GM12878 (cell line): ENCODE results near the gene KCNS1. TPM values are rescaled to one million over a fixed set of nuclear protein-coding genes. Genes with fewer than 3 reads are reported as not detected.

Experiments
- ATAC-seq: fragments of 200-7000 bp; cut with Tn5 transposase; 3 replicates; pipeline ENCODE4 v1.9.1; 2020; ENCODE audit warnings: mild to moderate bottlenecking, moderate library complexity
- BruUV-seq: library from RNA; stranded (reverse); fragments of 400-500 nt; replicated peaks from 2 replicates; lab custom pipeline; 2021; lab: Mats Ljungman, UMichigan
- CTCF ChIA-PET: fragments of 300-600 bp; sonication (Branson Sonifier 250); formaldehyde crosslinking; extraction: SDS; loops from one replicate; lab custom pipeline; 2021; ENCODE audit warnings: inconsistent platforms; lab: Yijun Ruan, JAX
- POLR2A ChIA-PET: fragments of 350-600 bp; formaldehyde crosslinking; extraction: SDS; loops from one replicate; lab custom pipeline; 2021; ENCODE audit warnings: inconsistent platforms; lab: Charles Lee
- RAD21 ChIA-PET: fragments of 300-600 bp; sonication (Branson Sonifier 250); formaldehyde crosslinking; loops from one replicate; lab custom pipeline; 2023; ENCODE audit warnings: antibody characterized with exemption; ENCODE audit not compliant: unreplicated experiment; lab: Charles Lee
- SMC1A ChIA-PET: fragments of 300-600 bp; sonication (Branson Sonifier 250); formaldehyde crosslinking; loops from one replicate; lab custom pipeline; 2023; ENCODE audit not compliant: unreplicated experiment, uncharacterized antibody; lab: Charles Lee
- DNase-seq: peaks from one replicate; pipeline ENCODE4 v3.0.0-alpha.2; 2011; ENCODE audit warnings: low read depth, low spot score
- FAIRE-seq: peaks from 3 replicates; lab custom pipeline; 2011; peaks lifted over from hg19 to GRCh38; lab: Jason Lieb, UNC
- H2AFZ ChIP-seq: 2 replicates; pipeline ENCODE4 v1.6.0; 2011; ENCODE audit warnings: low read depth, low read length, control low read depth; ENCODE audit not compliant: control insufficient read depth
- H3K27ac ChIP-seq: 2 replicates; pipeline ENCODE4 v1.5.1; 2011; ENCODE audit warnings: control low read depth; ENCODE audit not compliant: control insufficient read depth, insufficient read depth
- H3K27me3 ChIP-seq, 2 experiments: replicated peaks in 1 of 2; 2 replicates each; pipeline versions ENCODE4 v1.6.0 to v1.6.1; 2011; ENCODE audit warnings: low read length in 1 of 2; ENCODE audit not compliant: control insufficient read depth in 2 of 2, insufficient read depth in 2 of 2
- H3K36me3 ChIP-seq, 2 experiments: 2 replicates each; pipeline ENCODE4 v1.5.1; 2011; ENCODE audit warnings: low read length in 1 of 2; ENCODE audit not compliant: control insufficient read depth in 2 of 2, insufficient read depth in 2 of 2
- H3K4me1 ChIP-seq: 2 replicates; pipeline ENCODE4 v1.6.1; 2011; ENCODE audit warnings: mild to moderate bottlenecking, low read length, moderate library complexity, mixed read lengths; ENCODE audit not compliant: control insufficient read depth, insufficient read depth
- H3K4me2 ChIP-seq: 2 replicates; pipeline ENCODE4 v1.6.0; 2011; ENCODE audit warnings: control low read depth; ENCODE audit not compliant: control insufficient read depth, insufficient read depth
- H3K4me3 ChIP-seq: fragments of 200-600 bp; sonication (generic); 2 replicates; pipeline ENCODE4 v1.5.1; 2016
- H3K79me2 ChIP-seq: 2 replicates; pipeline ENCODE4 v1.6.0; 2011; ENCODE audit warnings: low read length; ENCODE audit not compliant: control insufficient read depth, insufficient read depth
- H3K9ac ChIP-seq: 2 replicates; pipeline ENCODE4 v1.8.0; 2011; ENCODE audit warnings: low read length, control low read depth, mixed read lengths; ENCODE audit not compliant: control insufficient read depth, insufficient read depth
- H3K9me3 ChIP-seq: replicated peaks from 3 replicates; pipeline ENCODE4 v1.5.1; 2011; ENCODE audit warnings: mild to moderate bottlenecking, low read length; ENCODE audit not compliant: control insufficient read depth, insufficient read depth
- H4K20me1 ChIP-seq: 2 replicates; pipeline ENCODE4 v1.6.0; 2011; ENCODE audit not compliant: control insufficient read depth, insufficient read depth
- FOXK2 ChIP-seq: fragments of 450-650 bp; IDR thresholded peaks from 2 replicates; pipeline ENCODE4 v1.6.1; 2017; ENCODE audit warnings: mild to moderate bottlenecking, moderate library complexity
- GABPA ChIP-seq: IDR thresholded peaks from 2 replicates; pipeline ENCODE4 v1.6.1; 2014; ENCODE audit warnings: antibody characterized with exemption, low read depth, mild to moderate bottlenecking, inconsistent platforms
- MTA2 ChIP-seq: fragments of 450-650 bp; IDR thresholded peaks from 2 replicates; pipeline ENCODE4 v1.6.1; 2016; ENCODE audit warnings: low read depth, mild to moderate bottlenecking, moderate library complexity
- NBN ChIP-seq: fragments of 450-650 bp; IDR thresholded peaks from 2 replicates; pipeline ENCODE4 v1.6.1; 2016
- NFXL1 ChIP-seq: fragments of 450-650 bp; IDR thresholded peaks from 2 replicates; pipeline ENCODE4 v1.6.1; 2017; ENCODE audit warnings: antibody characterized with exemption, mild to moderate bottlenecking, borderline replicate concordance
- POLR2AphosphoS2 ChIP-seq: IDR thresholded peaks from 2 replicates; pipeline ENCODE4 v1.6.1; 2011; ENCODE audit warnings: low read depth, mild to moderate bottlenecking, low read length, improper control_type of control experiment, moderate library complexity
- RCOR1 ChIP-seq: conservative IDR thresholded peaks from 2 replicates; pipeline ENCODE4 v1.6.1; 2012; ENCODE audit warnings: low read depth, low read length, improper control_type of control experiment
- SIN3A ChIP-seq: IDR thresholded peaks from 2 replicates; pipeline ENCODE4 v1.6.1; 2012; ENCODE audit warnings: low read depth, low read length, improper control_type of control experiment
- SMARCA5 ChIP-seq: fragments of 450-650 bp; IDR thresholded peaks from 2 replicates; pipeline ENCODE4 v1.6.1; 2017; ENCODE audit warnings: mild to moderate bottlenecking
- WGBS: methylation state at CpG from one replicate; pipeline ENCODE4 v1.1.6; 2016; ENCODE audit warnings: low lambda C conversion rate; ENCODE audit not compliant: insufficient replicate concordance, insufficient coverage; ENCODE audit errors: missing lambda C conversion rate; 5-methylcytosine and 5-hydroxymethylcytosine counted together
- in situ Hi-C: fragments of 300-500 bp; cut with MboI; formaldehyde crosslinking; loops from 9 replicates; pipeline ENCODE4 v1.14.3; 2018; ENCODE audit warnings: mixed read lengths
- intact Hi-C: fragments of 100-400 bp; cut with micrococcal nuclease; formaldehyde crosslinking; loops from one replicate; pipeline ENCODE4 v1.14.2; 2022; ENCODE audit not compliant: unreplicated experiment
- polyA plus RNA-seq, 11 experiments: library from polyadenylated mRNA; depleted of rRNA in 4 of 11; unstranded in 6 of 11; stranded (reverse) in 5 of 11; fragments of >200 nt; fragmentation: Nextera tagmentation in 4 of 11; fragmentation: Illumina TruSeq in 1 of 11; extraction: Ambion mirVana in 4 of 11; extraction: Trizol in 1 of 11; gene quantifications; 1 replicate in 1 of 11; 2 replicates in 10 of 11; pipeline versions ENCODE4 v1.2.1 to v1.2.3, GENCODE V29; 2011 to 2016; ENCODE audit warnings: inconsistent platforms in 2 of 11, missing spikeins in 2 of 11, low read depth in 1 of 11
- total RNA-seq, 4 experiments: library from RNA; depleted of rRNA in 3 of 4; stranded (reverse); fragments of >200 nt in 3 of 4; fragmentation: Illumina TruSeq in 1 of 4; extraction: Trizol in 1 of 4; gene quantifications; 2 replicates each; pipeline versions ENCODE4 v1.2.1 to v1.2.3, GENCODE V29; 2013 to 2021
- TF ChIP-seq, protein P1 (sequence below): IDR thresholded peaks from 2 replicates; pipeline ENCODE4 v1.6.1; 2011; ENCODE audit warnings: low read depth, mild to moderate bottlenecking, low read length, moderate library complexity, borderline replicate concordance; ENCODE audit errors: extremely low read depth
- TF ChIP-seq, protein P2 (sequence below): IDR thresholded peaks from 2 replicates; pipeline ENCODE4 v1.6.1; 2012; ENCODE audit warnings: low read depth, low read length, improper control_type of control experiment

Gene KCNS1
- total and polyA plus RNA-seq, 10 of the 15 experiments (the other 5 are each of a cell fraction or from before 2014, with no cell fraction given), result not detected

DNA sequence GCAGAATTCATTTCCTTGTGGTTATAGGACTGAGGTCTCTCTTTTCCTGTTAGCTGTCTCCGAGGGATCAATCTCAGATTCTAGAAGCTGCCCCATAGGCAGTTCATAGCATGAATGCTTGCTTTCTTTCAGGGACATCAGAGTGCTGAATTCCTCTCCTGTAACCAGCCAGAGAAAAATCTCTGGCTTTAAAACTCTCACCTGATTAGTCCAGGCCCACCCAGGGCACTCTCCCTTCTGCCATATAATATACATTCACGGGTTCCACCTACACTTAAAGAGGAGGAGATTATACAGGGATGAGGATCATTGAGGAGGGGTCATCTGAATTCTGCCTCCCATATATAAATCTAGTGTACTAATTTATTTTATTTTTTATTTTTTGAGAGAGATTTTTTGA lies 2.1 kb upstream of the KCNS1 start:
- no peak overlapping the region for H3K4me2 ChIP-seq
- ChIA-PET POLR2A (no interaction called here), SMC1A (no interaction called here), RAD21 (no interaction called here), CTCF (interaction anchor here (1.0 to 1.5 kb wide), 2 partner anchors 9 to 59 kb away, joined by 3 to 5 read pairs; no protein-coding TSS in a partner anchor)
- ATAC-seq (no peak), FAIRE-seq (no peak), DNase-seq (no peak)
- no peak overlapping the region for H3K27ac ChIP-seq
- H4K20me1 ChIP-seq, result no peaks in the 10 kb centered on the region
- no peak overlapping the region for H2AFZ ChIP-seq
- BruUV-seq, result no TSS peak
- H3K9ac ChIP-seq, result no peak overlapping the region
- H3K36me3 ChIP-seq, result no peaks in the 10 kb centered on the region
- peaks cover 5 to 7% of the 10 kb centered on the region in 2 experiments for H3K27me3 ChIP-seq
- H3K9me3 ChIP-seq, result no peaks in the 10 kb centered on the region; the same call in 2 of the 3 replicates
- intact Hi-C loops, result no loop called here
- WGBS, result 17% methylated on average over 2 of the region's 2 CpGs
- H3K79me2 ChIP-seq, result no peaks in the 10 kb centered on the region
- H3K4me1 ChIP-seq, result no peaks in the 10 kb centered on the region
- in situ Hi-C loops, result no loop called here
- H3K4me3 ChIP-seq, result no peak overlapping the region
- TF ChIP-seq POLR2AphosphoS2 (no peak), RCOR1 (no peak), GABPA (no peak), NBN (no peak), NFXL1 (no peak), SMARCA5 (no peak)
- TF ChIP-seq, protein P1, sequence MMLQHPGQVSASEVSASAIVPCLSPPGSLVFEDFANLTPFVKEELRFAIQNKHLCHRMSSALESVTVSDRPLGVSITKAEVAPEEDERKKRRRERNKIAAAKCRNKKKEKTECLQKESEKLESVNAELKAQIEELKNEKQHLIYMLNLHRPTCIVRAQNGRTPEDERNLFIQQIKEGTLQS, result no peak

DNA sequence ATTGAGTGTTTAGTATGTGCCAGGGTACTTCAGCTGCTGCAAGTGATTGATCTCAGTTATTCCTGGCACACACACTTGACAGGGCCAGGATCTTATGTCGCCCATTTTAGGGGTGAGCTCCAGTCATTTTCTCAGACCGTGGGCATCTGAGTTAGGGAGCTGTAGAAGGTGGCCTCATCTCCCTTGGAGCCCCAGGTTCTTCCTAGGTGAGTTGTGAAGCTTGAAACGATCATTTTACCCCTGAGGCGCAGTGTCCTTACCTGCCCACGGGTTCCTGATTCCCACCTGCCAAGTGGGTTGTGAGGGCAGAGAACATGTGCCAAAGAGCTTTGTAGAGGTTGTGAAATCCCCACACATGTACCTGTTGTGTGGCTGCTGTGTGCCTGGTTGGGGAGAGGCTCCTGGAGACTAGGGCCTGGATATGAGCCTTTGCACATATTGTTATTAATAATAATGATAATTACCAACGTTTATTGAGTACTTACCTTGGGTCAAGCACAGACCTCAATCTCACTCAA lies 465 bp upstream of the KCNS1 start:
- in situ Hi-C loops, result no loop called here
- 48% methylated on average over 6 of the region's 6 CpGs for WGBS
- H3K79me2 ChIP-seq, result no peaks in the 10 kb centered on the region
- H4K20me1 ChIP-seq, result no peaks in the 10 kb centered on the region
- no peak for DNase-seq
- RAD21 ChIA-PET, result no interaction called here
- TF ChIP-seq SIN3A (no peak), FOXK2 (no peak), MTA2 (no peak), POLR2AphosphoS2 (no peak)
- TF ChIP-seq, protein P2, sequence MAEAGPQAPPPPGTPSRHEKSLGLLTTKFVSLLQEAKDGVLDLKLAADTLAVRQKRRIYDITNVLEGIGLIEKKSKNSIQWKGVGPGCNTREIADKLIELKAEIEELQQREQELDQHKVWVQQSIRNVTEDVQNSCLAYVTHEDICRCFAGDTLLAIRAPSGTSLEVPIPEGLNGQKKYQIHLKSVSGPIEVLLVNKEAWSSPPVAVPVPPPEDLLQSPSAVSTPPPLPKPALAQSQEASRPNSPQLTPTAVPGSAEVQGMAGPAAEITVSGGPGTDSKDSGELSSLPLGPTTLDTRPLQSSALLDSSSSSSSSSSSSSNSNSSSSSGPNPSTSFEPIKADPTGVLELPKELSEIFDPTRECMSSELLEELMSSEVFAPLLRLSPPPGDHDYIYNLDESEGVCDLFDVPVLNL, result no peak
- TF ChIP-seq, all 136 proteins: peak for 0
- ChIA-PET SMC1A (no interaction called here), CTCF (interaction anchor here (1.3 to 2.1 kb wide), 2 partner anchors 57 to 189 kb away, joined by 5 to 6 read pairs; no protein-coding TSS in a partner anchor), POLR2A (no interaction called here)
- Histone ChIP-seq H3K36me3 (no peaks in the 10 kb centered on the region), H3K27ac (no peak overlapping the region), H3K4me3 (no peak overlapping the region), H3K9me3 (no peaks in the 10 kb centered on the region; the same call in 2 of the 3 replicates), H3K4me1 (no peaks in the 10 kb centered on the region), H3K27me3 (peaks cover 5 to 11% of the 10 kb centered on the region in 2 experiments), H2AFZ (no peak overlapping the region), H3K4me2 (no peak overlapping the region), H3K9ac (no peak overlapping the region)
- intact Hi-C loops, result no loop called here
- FAIRE-seq, result no peak
- BruUV-seq, result no TSS peak
- ATAC-seq, result no peak
